ENCODE data around the gene DRAP1. TPM values are rescaled to one million over a fixed set of nuclear protein-coding genes. Genes with fewer than 3 reads are reported as not detected.

Gene DRAP1
- total RNA-seq, 1 donor from 2014 or later, result 64.7 TPM

GRCh38 chr11:65895482-65895981 lies 23.7 kb upstream of the DRAP1 start:
- H3K9me3 Mint-ChIP-seq, result no peaks in the 10 kb centered on the region
- H3K36me3 Mint-ChIP-seq (ENCODE audit: low read depth), result no peaks in the 10 kb centered on the region
- ChIA-PET CTCF (interaction anchor here (1.2 kb wide), 1 partner anchor 7 kb away, joined by 3 read pairs; the partner anchor contains the start of gene FIBP), POLR2A (interaction anchor here (0.7 to 2.9 kb wide), 6 partner anchors 7 to 32 kb away, joined by 4 to 17 read pairs (median 5); partner anchors contain the start of genes C11orf68, DRAP1 and FIBP)
- DNase-seq (no peak), ATAC-seq (ENCODE audit: low read depth) (no peak)
- H3K27me3 Mint-ChIP-seq, result peaks cover under 1% of the 10 kb centered on the region
- no peak for TF ChIP-seq CTCF (IDR thresholded peaks at IDR 0.05)
- no peak overlapping the region for H3K4me3 Mint-ChIP-seq
- peaks cover 37% of the 10 kb centered on the region for H3K4me1 Mint-ChIP-seq
- H3K27ac Mint-ChIP-seq, result no peak overlapping the region
- intact Hi-C loops (cut with micrococcal nuclease), result no loop called here

- intact Hi-C loops (cut with micrococcal nuclease), result no loop called here
- peaks cover 44% of the 10 kb centered on the region for H3K4me1 Mint-ChIP-seq
- no peak overlapping the region for H3K4me3 Mint-ChIP-seq
- no peaks in the 10 kb centered on the region for H3K36me3 Mint-ChIP-seq (ENCODE audit: low read depth)
- ChIA-PET POLR2A (interaction anchor here (1.7 to 2.2 kb wide), 2 partner anchors 8 to 23 kb away, joined by 5 to 17 read pairs; partner anchors contain the start of genes C11orf68, DRAP1 and FIBP), CTCF (interaction anchor here (1.2 to 2.7 kb wide), 2 partner anchors 8 to 11 kb away, joined by 3 to 10 read pairs; partner anchors contain the start of gene FIBP)
- DNase-seq (no peak), ATAC-seq (ENCODE audit: low read depth) (no peak)
- peaks cover 2% of the 10 kb centered on the region for H3K27me3 Mint-ChIP-seq
- TF ChIP-seq CTCF (IDR thresholded peaks at IDR 0.05), result no peak
- no peaks in the 10 kb centered on the region for H3K9me3 Mint-ChIP-seq
- H3K27ac Mint-ChIP-seq, result peak overlapping the region; percentile 0
These were observed 22.9 kb upstream of the DRAP1 start for GRCh38 chr11:65896034-65896999.

- H3K27ac Mint-ChIP-seq, result no peak overlapping the region
- CTCF ChIA-PET, result interaction anchor here (1.2 to 2.7 kb wide), 2 partner anchors 9 to 12 kb away, joined by 3 to 10 read pairs; partner anchors contain the start of gene FIBP
These were observed 22.2 kb upstream of the DRAP1 start for GRCh38 chr11:65897020-65897471.

GRCh38 chr11:65898656-65899355 lies 20.4 kb upstream of the DRAP1 start:
- H3K27me3 Mint-ChIP-seq, result peaks cover 2% of the 10 kb centered on the region
- CTCF ChIA-PET, result interaction anchor here (1.0 to 2.7 kb wide), 3 partner anchors 10 to 39 kb away, joined by 3 to 11 read pairs (median 10); partner anchors contain the start of genes CCDC85B and FIBP
- POLR2A ChIA-PET, result interaction anchor here (0.7 to 2.4 kb wide), 11 partner anchors 9 to 303 kb away, joined by 3 to 21 read pairs (median 6); partner anchors contain the start of genes C11orf68, CCDC85B, DRAP1 and FIBP
- ATAC-seq (ENCODE audit: low read depth) (no peak), DNase-seq (no peak)
- peaks cover 19% of the 10 kb centered on the region for H3K4me1 Mint-ChIP-seq
- H3K9me3 Mint-ChIP-seq, result no peaks in the 10 kb centered on the region
- no peak for TF ChIP-seq CTCF (IDR thresholded peaks at IDR 0.05)
- no peak overlapping the region for H3K27ac Mint-ChIP-seq
- peak overlapping the region; percentile 70 for H3K4me3 Mint-ChIP-seq
- intact Hi-C loops (cut with micrococcal nuclease), result no loop called here
- no peaks in the 10 kb centered on the region for H3K36me3 Mint-ChIP-seq (ENCODE audit: low read depth)

More at GRCh38 chr11:65897020-65897471, 22.2 kb upstream of the DRAP1 start:
- Mint-ChIP-seq H3K4me3 (no peak overlapping the region), H3K27me3 (peaks cover 2% of the 10 kb centered on the region), H3K36me3 (ENCODE audit: low read depth) (no peaks in the 10 kb centered on the region), H3K4me1 (peaks cover 37% of the 10 kb centered on the region), H3K9me3 (no peaks in the 10 kb centered on the region)
- no peak for ATAC-seq (ENCODE audit: low read depth)
- POLR2A ChIA-PET, result interaction anchor here (1.7 to 2.2 kb wide), 2 partner anchors 8 to 22 kb away, joined by 5 to 17 read pairs; partner anchors contain the start of genes C11orf68, DRAP1 and FIBP
- intact Hi-C loops (cut with micrococcal nuclease), result no loop called here
- DNase-seq, result no peak
- TF ChIP-seq CTCF (IDR thresholded peaks at IDR 0.05), result no peak

Data from activated B cell treated with CpG ODN at 0.5 μM for 24 hours (primary cell).